Stimulated activated CD8-positive, alpha-beta memory T cell treated with anti-CD3 and anti-CD28 coated beads, Interleukin-12 subunit alpha, Interleukin-12 subunit beta, amount 100 ng/mL, for 24 hours (primary cell): ENCODE results near the gene PHAX.
"Not testable (repeated sequence)": the region's sequence is repeated elsewhere in the genome, so short reads cannot be mapped to it uniquely, and the experiment has no call there.

Experiments used
- DNase-seq: peaks from one replicate; pipeline ENCODE4 v3.0.0-alpha.2; 2020; ENCODE audit errors: extremely low read depth

PHAX gene

DNA sequence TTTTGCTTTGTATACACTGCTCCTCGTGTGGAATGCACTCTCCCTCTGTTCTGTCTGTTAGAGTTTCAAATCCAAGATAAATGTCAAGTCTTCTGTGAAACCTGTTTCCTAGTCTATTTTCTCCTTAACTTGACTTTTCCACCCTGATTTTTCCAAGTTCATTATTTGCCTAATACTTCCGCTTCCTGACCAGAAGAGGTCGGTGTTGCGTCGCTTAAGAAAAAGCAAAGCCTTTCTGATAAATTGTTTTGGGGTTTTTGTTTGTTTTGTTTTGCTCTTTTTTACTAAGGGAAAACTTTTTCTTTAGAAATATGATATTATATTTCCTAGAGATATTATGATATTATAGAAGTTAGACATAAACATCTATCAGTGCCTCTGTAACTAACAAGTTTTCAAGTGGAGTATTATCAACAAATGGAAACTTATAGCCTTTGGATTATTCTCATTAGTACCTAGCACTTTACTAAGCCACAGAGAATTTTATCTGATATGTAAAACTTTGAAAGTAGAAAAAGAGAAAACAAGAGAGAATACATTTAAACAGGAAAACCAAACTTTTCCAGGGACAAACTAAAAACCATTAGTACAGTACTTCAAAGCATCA lies 55.8 kb downstream of the PHAX start:
- DNase-seq, result no peak

DNA sequence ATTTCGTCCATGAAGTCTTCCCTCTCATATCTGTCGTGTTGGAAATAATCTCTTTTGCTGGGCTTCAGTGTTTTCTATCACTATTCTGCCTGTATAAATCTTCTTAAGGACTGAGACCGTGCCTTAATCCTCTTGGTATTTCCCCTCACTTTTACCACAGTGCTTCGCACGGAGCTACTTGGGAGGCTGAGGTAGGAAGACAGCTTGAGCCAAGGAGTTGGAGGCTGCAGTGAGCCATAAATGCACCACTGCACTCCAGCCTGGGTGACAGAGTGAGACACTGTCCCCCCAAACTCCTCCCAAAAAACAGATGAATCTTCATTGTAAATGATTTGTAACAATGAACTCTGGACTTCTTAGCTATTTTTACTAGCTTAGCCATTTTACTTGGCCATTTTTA lies 57.8 kb downstream of the PHAX start:
- DNase-seq, result no peak

DNA sequence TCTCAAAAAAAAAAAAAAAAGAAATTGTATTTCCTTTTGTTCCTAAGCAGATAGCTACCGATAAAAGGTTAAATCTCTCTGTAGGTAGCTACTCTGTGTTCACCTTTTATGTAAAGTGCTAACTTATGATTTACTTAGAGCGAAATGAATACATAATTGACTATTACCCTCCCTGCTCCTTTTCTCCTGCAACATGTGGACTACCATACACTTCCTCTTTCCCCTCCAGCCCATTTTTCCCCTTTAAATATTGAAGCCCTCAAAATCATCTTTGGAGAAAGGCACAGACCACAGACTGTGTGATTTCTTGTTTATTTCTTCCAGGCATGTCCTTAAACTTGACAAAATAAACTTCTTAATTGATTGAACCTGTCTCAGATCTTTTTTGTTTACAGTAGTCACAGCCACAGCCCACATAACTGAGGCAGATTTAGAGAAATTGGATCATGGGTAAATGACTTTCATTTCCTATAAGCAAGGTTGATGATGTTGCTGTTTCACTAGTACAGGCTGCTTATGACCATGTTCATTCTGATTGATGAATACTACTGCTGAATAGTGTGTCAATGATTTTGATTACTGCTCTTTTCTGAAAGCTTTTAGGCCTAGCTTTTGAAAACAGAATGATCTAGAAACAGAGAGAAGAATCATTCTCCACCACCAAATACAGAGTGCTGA lies 59.2 kb downstream of the PHAX start:
- DNase-seq, result no peak

DNA sequence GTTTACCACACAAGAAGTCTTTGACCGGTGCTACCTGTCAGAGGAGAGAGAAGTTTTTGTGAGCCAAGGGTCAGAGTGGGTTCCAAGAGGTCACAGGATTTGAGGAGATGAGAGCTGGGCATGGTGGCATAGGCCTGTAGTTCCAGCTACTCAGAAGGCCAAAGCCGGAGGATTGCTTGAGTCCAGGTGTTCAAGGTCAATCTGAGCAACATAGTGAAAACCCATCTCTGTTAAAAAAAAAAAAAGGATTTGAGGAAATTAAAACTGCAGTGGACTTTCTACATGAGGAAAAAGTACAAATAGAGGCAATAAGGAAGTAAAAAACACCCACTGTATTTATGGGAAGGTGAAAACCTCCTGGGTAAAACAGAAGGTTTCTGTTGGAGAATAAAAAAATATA lies 63.8 kb downstream of the PHAX start:
- no peak for DNase-seq

DNA sequence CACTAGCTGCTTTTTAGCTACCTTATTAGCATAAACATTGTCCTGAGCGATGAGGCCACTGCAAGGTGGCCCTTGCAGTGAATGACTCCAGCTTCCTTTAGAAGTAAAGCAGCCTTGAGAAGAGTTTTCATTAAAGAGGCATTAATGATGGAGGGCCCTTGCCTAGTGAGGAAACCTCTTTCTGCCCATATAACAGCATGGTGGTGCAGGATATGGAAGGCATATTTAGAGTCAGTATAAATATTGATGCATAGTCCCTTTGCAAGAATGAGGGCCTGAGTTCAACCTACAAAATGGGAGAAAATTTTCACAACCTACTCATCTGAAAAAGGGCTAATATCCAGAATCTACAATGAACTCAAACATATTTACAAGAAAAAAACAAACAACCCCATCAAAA lies 69.4 kb downstream of the PHAX start:
- not testable (repeated sequence) for DNase-seq

DNA sequence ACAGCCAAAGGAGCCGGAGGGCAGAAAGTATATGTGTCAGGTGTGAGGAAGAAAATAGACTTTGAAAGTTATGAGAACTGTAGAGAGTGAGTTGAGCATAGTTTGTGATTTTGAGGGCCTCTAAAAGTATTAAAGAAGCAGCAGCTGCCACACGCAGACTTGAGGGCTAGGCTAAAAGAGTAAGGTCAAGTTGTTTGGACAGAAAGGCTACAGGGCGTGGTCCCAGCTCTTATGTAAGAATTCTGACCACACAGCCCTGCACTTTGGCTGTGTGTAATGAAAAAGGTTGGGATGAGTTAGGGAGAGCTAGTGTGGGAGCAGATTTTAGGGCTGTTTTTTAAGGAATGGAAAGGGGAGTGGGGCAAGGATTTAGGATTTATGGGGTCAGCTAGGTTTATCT lies 70.9 kb downstream of the PHAX start:
- DNase-seq, result not testable (repeated sequence)

DNA sequence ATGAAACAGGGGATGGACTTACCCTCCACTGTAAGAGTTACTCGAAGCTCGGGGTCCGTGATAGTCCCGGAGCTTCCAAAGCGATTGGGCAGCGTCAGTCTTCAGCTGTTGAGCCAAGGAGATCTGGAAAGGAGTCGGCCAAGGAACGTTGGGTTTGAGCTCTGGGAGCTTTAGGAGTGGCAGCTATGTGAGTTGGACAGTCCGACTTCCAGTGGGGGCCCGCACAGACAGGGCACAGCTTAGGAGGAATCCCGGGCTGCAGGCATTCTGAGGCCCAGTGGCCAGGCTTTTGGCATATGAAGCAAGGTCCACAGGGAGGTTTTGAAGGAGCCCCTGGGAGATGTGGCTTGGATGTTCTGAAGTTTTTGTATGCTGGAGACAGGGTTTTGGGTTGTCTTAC lies 72.7 kb downstream of the PHAX start:
- DNase-seq, result no peak

DNA sequence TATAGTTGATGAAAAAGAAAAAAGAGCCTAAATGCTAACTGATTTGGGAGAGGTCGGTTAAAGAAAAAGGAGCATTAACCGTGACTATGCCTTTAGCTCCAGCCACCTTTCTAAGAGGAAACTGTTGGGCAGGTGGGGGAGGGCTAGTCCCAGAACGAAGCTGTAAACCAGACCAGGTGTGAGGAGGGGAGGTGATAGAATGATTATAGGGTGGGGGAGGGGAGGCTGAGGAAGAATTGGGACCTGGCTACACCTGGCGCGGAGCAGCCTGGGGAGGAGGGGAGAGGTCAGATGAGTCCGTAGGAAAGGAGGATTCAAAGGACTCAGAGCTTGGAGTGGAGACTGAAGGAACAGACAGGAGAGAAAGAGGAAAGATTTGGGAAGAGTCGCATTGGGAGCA lies 73.4 kb downstream of the PHAX start:
- no peak for DNase-seq

DNA sequence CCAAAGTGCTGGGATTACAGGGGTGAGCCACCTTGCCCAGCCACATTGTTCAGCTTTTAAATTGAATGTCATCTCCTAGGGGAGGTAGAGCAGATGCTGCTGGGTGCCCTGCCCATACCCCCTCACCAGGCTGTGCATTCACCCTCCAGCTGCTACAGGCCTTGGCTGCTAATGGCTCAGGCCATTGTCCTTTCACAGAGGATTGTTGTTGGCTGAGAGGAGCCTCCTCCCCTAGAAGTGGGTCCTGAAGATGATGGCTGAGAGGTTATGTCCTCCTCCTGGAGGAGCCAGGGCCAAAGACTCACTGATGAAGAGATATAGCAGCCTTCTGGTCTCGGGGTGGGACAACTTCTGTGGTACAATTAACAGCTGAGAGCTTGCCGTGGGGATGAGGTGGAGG lies 74.6 kb downstream of the PHAX start:
- DNase-seq, result no peak

DNA sequence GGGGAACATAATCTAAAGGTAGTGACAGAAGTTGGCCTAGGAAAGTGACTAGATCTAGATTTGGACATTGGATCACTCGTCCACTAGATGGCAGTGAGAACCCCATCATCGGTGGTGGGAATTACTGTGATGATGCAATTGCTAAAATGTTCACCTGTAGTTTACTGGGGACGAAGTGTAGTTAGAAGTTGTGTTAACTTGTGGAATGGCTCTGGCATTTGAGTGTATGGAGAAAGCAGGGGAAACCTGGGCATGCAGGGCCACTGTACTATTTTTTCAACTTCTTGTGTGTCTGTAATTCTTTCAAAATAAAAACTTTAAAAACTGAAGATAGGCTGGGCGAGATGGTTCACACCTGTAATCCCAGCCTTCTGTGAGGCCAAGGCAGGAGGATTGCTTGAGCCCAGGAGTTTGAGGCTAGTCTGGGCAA lies 75.5 kb downstream of the PHAX start:
- no peak for DNase-seq
